GM19328 (cell line): Measurements from ENCODE around the gene DMXL2.
"Not testable (repeated sequence)": the region's sequence is repeated elsewhere in the genome, so short reads cannot be mapped to it uniquely, and the experiment has no call there.

Experiments
- ATAC-seq: cut with Tn5 transposase; IDR thresholded peaks from one replicate; pipeline ENCODE4 v1.9.1; 2021; ENCODE audit warnings: mild to moderate bottlenecking, moderate library complexity; ENCODE audit not compliant: unreplicated experiment

DMXL2 gene

GRCh38 chr15:51423040-51423439, 199.5 kb downstream of the DMXL2 start:
- ATAC-seq, result not testable (repeated sequence)

DNA sequence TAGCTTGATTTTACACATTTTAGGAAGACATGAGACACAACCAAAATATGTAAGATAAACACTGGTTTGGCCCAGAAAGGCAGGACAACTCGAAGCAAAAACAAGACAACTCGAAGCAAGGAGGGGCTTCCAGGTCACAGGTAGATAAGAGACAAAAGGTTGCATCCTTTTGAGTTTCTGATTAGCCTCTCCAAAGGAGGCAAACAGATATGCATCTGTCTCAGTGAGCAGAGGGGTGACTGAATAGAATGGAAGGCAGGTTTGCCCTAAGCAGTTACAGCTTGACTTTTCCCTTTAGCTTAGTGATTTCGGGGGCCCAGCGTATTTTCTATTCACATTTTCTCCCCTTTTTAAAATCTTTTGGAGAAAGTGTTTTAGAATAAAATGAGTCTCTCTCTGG, 206.4 kb downstream of the DMXL2 start:
- no peak for ATAC-seq

DNA sequence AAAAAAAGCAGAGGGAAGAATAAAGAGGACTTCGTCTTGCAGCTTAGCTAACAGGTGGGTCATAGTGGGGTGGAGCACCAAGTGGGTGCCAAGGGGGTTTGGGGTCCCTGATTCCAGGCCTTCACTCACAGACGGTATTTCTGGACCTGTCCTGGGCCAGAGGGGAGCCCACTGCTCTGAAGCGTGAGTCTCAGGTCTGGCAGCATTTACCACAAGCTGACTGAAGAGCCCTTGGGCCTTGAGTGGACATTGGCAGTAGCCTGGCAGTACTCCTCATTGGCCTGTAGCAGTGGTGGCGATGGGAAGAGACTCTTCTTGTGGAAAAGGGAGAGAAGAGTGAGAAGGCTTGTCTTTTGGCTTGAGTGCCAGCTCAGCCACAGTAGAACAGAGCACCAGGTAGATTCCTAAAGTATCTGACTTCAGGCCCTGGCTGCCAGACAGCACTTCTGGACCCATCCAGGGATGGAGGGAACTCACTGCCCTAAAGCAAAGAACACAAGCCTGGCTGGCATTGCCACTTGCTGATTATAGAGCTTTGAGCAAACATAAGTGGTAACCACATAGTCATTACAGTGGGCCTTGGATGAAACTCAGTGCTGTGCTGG, 208.2 kb downstream of the DMXL2 start:
- no peak for ATAC-seq

DNA sequence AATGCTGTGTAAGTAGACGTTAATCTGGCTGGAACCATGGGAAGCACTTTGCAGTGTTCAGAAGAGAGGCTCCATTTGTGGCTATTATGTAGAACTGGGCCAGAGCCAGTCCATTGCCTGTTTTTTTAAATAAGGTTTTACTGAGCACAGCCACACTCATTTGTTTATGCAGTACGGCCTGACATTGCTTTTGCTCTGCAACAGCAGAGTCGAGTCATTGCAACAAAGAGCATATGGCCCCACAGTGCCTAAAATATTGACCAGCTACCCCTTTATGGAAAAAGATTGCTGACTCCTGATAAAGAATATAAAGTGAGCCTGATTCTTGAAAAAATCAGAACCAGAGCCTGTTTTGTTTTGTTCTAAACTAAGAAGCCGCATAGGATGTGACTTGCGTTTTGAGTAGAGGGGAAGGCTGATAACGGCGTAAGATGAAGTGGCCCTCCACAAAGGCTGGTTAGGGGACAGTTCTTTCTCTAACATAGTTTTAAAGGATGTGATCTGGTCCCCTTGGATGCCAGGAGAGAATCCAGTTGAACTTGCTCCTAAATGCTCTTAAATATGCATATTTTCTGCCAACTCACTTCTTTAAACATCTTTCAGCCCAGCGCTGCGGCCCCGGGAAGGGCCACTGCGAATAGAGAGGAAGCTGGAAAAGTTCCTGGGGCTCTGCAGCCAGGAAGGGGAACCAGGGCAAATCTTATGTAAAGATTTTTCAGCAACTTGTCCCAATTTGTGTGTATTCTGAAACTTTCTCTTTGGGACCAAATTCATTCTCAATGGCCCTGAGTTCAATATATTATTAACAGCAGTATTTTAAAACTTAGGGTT, 216.7 kb downstream of the DMXL2 start:
- ATAC-seq, result no peak

GRCh38 chr15:51403946-51404695, 218.4 kb downstream of the DMXL2 start:
- no peak for ATAC-seq

GRCh38 chr15:51403072-51403878, 219.3 kb downstream of the DMXL2 start:
- ATAC-seq, result no peak

GRCh38 chr15:51401872-51402517, 220.6 kb downstream of the DMXL2 start:
- no peak for ATAC-seq

DNA sequence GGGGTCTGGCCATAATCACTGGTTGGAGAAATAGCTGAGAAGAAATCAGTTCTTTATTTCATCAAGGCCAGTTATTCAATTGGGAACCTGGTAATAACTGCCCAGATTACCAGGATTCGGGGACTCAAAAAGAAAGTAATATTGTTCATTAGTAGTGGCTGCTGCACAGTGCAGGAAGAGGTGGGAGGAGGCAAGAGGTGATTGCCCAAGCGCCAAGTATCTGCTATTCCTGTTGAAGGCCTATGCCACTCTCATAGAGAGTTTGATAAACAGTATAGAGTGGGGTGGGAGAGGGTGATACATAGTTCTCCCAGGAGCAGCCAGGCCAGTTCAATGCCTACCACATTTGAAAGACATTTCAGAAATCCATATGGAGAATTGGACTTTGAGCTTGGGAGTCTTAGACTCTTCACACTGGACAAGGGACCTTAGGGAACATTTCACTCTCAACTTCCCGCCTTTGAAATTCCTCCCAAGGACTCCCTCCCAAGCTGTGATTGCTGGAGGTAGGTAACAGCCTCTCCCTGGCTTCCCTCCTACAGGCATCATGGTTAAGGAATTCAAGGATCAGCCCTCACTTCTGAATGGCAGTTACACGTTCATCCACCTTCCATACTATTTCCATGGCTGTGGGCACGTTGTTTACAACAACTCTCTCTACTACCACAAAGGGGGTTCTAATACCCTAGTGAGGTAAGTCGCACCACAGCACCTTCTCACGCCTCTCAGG, 221.4 kb downstream of the DMXL2 start:
- no peak for ATAC-seq

GRCh38 chr15:51398626-51399025, 223.9 kb downstream of the DMXL2 start:
- no peak for ATAC-seq
